ENCODE results near the gene FAM107B. TPM values are rescaled to one million over a fixed set of nuclear protein-coding genes. Genes with fewer than 3 reads are reported as not detected.

The FAM107B gene
- total and polyA plus RNA-seq, 2 of the 4 experiments (the other 2 are of a cell fraction) = 26.4 to 27.1 TPM

DNA sequence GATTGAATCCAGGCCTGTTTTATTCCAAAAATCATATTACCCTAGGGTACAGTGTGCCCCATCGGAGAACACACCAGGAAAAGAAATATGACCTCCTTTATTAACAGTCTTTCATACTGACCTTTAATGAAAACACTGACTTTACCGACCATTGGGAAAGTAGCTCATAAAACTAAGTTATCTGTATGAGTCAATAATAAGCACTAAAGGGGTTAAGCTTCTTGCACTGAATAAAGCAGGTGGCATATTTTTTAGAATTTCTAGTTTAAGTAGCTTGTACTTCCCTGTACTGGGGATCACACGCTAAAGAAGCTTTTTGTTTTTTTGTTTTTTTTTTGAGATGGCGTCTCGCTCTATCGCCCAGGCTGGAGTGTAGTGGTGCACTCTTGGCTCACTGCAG lies 199.8 kb downstream of the FAM107B start (continued):
- TF ChIP-seq CEBPB (IDR thresholded peaks at IDR 0.05; ENCODE audit: low read depth, low read length) (no peak), CHD1 (IDR thresholded peaks at IDR 0.05; ENCODE audit: low read depth, low read length) (no peak), MAZ (IDR thresholded peaks at IDR 0.05; ENCODE audit: borderline replicate concordance, low read depth, low read length) (no peak), RAD21 (IDR thresholded peaks at IDR 0.05; ENCODE audit: low read length) (no peak), BHLHE40 (IDR thresholded peaks at IDR 0.05; ENCODE audit: low read depth, low read length) (no peak), SMC3 (IDR thresholded peaks at IDR 0.05; ENCODE audit: low read depth, low read length) (no peak), POLR2A (IDR thresholded peaks at IDR 0.05; ENCODE audit: low read depth, low read length) (no peak)

DNA sequence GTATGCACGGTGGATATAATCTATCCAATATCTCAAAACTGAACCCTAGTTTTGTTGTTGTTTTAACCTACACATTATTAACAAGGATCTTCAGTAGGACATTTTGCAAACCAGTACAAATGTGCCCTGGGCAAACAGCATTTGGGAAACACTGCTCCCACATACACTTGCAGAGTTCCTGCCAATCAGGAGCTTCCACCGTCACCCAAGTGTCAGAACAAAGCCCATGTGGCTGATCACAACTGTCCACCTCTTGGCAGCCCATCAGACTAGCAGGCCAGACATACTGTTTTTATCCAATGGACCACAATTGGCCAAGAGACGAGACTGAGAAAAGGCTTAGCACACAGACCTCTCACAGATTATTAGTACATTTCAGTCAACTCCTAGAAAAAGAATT lies 200.4 kb downstream of the FAM107B start:
- Histone ChIP-seq H4K5ac (ENCODE audit: low read depth, low read length) (no peak overlapping the region), H2BK5ac (ENCODE audit: low read depth, low read length, poor library complexity, severe bottlenecking) (peak overlapping the region; percentile 43), H3K9me1 (ENCODE audit: insufficient read depth, low read length) (peaks cover 37% of the 10 kb centered on the region), H3K23ac (ENCODE audit: low read depth, low read length) (peak overlapping the region; percentile 71; the same call in 1 of the 2 replicates), H3K4me1 (ENCODE audit: control insufficient read depth, insufficient read depth, low read length) (peaks cover 27% of the 10 kb centered on the region), H2AK9ac (replicated peaks; ENCODE audit: low read depth, low read length, poor library complexity) (no peak overlapping the region), H3K56ac (ENCODE audit: extremely low read depth, insufficient read depth, low read length) (no peak overlapping the region), H2BK120ac (ENCODE audit: low read depth, low read length) (peak overlapping the region; percentile 52), H3K36me3 (ENCODE audit: control insufficient read depth, insufficient read depth, low read length) (peaks cover 9% of the 10 kb centered on the region; the same call in 1 of the 2 replicates), H3K9ac (ENCODE audit: low read depth, low read length) (no peak overlapping the region), H2BK20ac (ENCODE audit: low read depth, low read length) (peak overlapping the region; percentile 31; the same call in 1 of the 2 replicates), H3K27me3 (ENCODE audit: control insufficient read depth, insufficient read depth, low read length) (no peaks in the 10 kb centered on the region), H3K27ac (ENCODE audit: insufficient read depth, low read length) (no peak overlapping the region), H4K91ac (ENCODE audit: insufficient read depth, low read depth, low read length) (no peak overlapping the region), H3K14ac (replicated peaks; ENCODE audit: low read depth, low read length) (peak overlapping the region; percentile 64), H3K4ac (ENCODE audit: low read depth, low read length) (peak overlapping the region; percentile 72), H3K18ac (ENCODE audit: low read depth, low read length) (no peak overlapping the region), H3K4me2 (ENCODE audit: low read depth, low read length) (no peak overlapping the region; the same call in 1 of the 2 replicates), H2AK5ac (ENCODE audit: low read depth, low read length) (peak overlapping the region; percentile 63; the same call in 1 of the 2 replicates), H3K79me1 (ENCODE audit: low read depth in 1 of 2, low read length in 2 of 2) (peaks cover 27 to 89% of the 10 kb centered on the region in 2 experiments), H4K8ac (ENCODE audit: low read depth in 2 of 2, low read length in 2 of 2) (no peak overlapping the region), H2BK15ac (ENCODE audit: low read depth, low read length) (no peak overlapping the region), H2AFZ (replicated peaks; ENCODE audit: low read length, poor library complexity) (no peak overlapping the region), H4K20me1 (ENCODE audit: insufficient read depth, low read length) (peaks cover 62% of the 10 kb centered on the region), H3K9me3 (ENCODE audit: control insufficient read depth, insufficient read depth, low read length) (no peaks in the 10 kb centered on the region), H3K4me3 (ENCODE audit: insufficient read depth, low read depth, low read length) (no peak overlapping the region)
- DNase-seq = no peak
- in situ Hi-C loops (cut with MboI; ENCODE audit: low sequenced_read_pairs) (no loop called here), intact Hi-C loops (cut with micrococcal nuclease) (no loop called here), dilution Hi-C loops (cut with HindIII; ENCODE audit: low sequenced_read_pairs, unreplicated experiment) (no loop called here)
- no TSS peak for BruUV-seq (replicated peaks)
- WGBS, 2 experiments (ENCODE audit: extremely low coverage in 2 of 2, insufficient read length in 1 of 2) = 60% methylated on average over 2 of the region's 3 CpGs; no CpG with 5 or more reads in 1 of the 2 experiments
- no peak for ATAC-seq (ENCODE audit: low read depth)
- CTCF ChIA-PET = no interaction called here
- POLR2A ChIA-PET (ENCODE audit: unreplicated experiment) = no interaction called here
- no peak for TF ChIP-seq RFX5 (IDR thresholded peaks at IDR 0.05; ENCODE audit: low read depth, low read length)
- TF ChIP-seq, protein P1, sequence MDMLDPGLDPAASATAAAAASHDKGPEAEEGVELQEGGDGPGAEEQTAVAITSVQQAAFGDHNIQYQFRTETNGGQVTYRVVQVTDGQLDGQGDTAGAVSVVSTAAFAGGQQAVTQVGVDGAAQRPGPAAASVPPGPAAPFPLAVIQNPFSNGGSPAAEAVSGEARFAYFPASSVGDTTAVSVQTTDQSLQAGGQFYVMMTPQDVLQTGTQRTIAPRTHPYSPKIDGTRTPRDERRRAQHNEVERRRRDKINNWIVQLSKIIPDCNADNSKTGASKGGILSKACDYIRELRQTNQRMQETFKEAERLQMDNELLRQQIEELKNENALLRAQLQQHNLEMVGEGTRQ (IDR thresholded peaks at IDR 0.05; ENCODE audit: low read depth, low read length) = no peak
- TF ChIP-seq FOS (IDR thresholded peaks at IDR 0.05; ENCODE audit: low read depth, low read length) = no peak
- no peak for TF ChIP-seq NFE2L2 (IDR thresholded peaks at IDR 0.05; ENCODE audit: low read depth, low read length)
- TF ChIP-seq MAZ (IDR thresholded peaks at IDR 0.05; ENCODE audit: borderline replicate concordance, low read depth, low read length) = no peak
- TF ChIP-seq SMC3 (IDR thresholded peaks at IDR 0.05; ENCODE audit: low read depth, low read length) = no peak
- no peak for TF ChIP-seq RCOR1 (IDR thresholded peaks at IDR 0.05; ENCODE audit: insufficient replicate concordance, low read length)
- TF ChIP-seq MXI1 (IDR thresholded peaks at IDR 0.05; ENCODE audit: borderline replicate concordance, low read depth, low read length) = no peak

Measured in IMR-90 (cell line).